Measurements from ENCODE around the gene FDX1.
"Not testable (repeated sequence)": the region's sequence is repeated elsewhere in the genome, so short reads cannot be mapped to it uniquely, and the experiment has no call there.

FDX1 gene

GRCh38 chr11:110429731-110430266 is at the start of gene FDX1:
TSS of gene FDX1 (plus strand) at chr11:110429948. CDS start at chr11:110430121, 173 bp downstream.
- peak; percentile 82 for DNase-seq (ENCODE audit: low read depth)
- H3K4me3 ChIP-seq (ENCODE audit: low read depth, low read length) = peak within 1 kb of the TSS; percentile 94
- TF ChIP-seq CTCF (conservative IDR thresholded peaks at IDR 0.05; ENCODE audit: low read depth, low read length) = peak; percentile 31

GRCh38 chr11:110380836-110381622 is 48.7 kb upstream of the FDX1 start:
- no peak for TF ChIP-seq CTCF (conservative IDR thresholded peaks at IDR 0.05; ENCODE audit: low read depth, low read length)
- no peak for DNase-seq (ENCODE audit: low read depth)
- H3K4me3 ChIP-seq (ENCODE audit: low read depth, low read length) = no peak overlapping the region

- H3K4me3 ChIP-seq (ENCODE audit: low read depth, low read length); DNase-seq (ENCODE audit: low read depth): not testable (repeated sequence)
These were observed 41.5 kb upstream of the FDX1 start for GRCh38 chr11:110388231-110388630.

GRCh38 chr11:110389965-110390364 is 39.8 kb upstream of the FDX1 start:
- no peak for DNase-seq (ENCODE audit: low read depth)
- H3K4me3 ChIP-seq (ENCODE audit: low read depth, low read length) = no peak overlapping the region
- no peak for TF ChIP-seq CTCF (conservative IDR thresholded peaks at IDR 0.05; ENCODE audit: low read depth, low read length)

GRCh38 chr11:110392056-110392455 is 37.7 kb upstream of the FDX1 start:
- TF ChIP-seq CTCF (conservative IDR thresholded peaks at IDR 0.05; ENCODE audit: low read depth, low read length) = no peak
- DNase-seq (ENCODE audit: low read depth) = no peak
- no peak overlapping the region for H3K4me3 ChIP-seq (ENCODE audit: low read depth, low read length)

- not testable (repeated sequence) for DNase-seq (ENCODE audit: low read depth); H3K4me3 ChIP-seq (ENCODE audit: low read depth, low read length)
These were observed 32.0 kb upstream of the FDX1 start for GRCh38 chr11:110397668-110398286.

- H3K4me3 ChIP-seq (ENCODE audit: low read depth, low read length); DNase-seq (ENCODE audit: low read depth): not testable (repeated sequence)
These were observed 26.2 kb upstream of the FDX1 start for GRCh38 chr11:110403585-110403984.

- not testable (repeated sequence) for DNase-seq (ENCODE audit: low read depth); H3K4me3 ChIP-seq (ENCODE audit: low read depth, low read length)
These were observed 24.1 kb upstream of the FDX1 start for GRCh38 chr11:110405636-110406035.

GRCh38 chr11:110407315-110407714 is 22.4 kb upstream of the FDX1 start:
- no peak for DNase-seq (ENCODE audit: low read depth)
- H3K4me3 ChIP-seq (ENCODE audit: low read depth, low read length) = no peak overlapping the region
- TF ChIP-seq CTCF (conservative IDR thresholded peaks at IDR 0.05; ENCODE audit: low read depth, low read length) = no peak
